ENCODE data around the gene SLC38A8. TPM values are rescaled to one million over a fixed set of nuclear protein-coding genes. Genes with fewer than 3 reads are reported as not detected.

Gene SLC38A8
- total RNA-seq, 3 donors from 2014 or later: not detected

DNA sequence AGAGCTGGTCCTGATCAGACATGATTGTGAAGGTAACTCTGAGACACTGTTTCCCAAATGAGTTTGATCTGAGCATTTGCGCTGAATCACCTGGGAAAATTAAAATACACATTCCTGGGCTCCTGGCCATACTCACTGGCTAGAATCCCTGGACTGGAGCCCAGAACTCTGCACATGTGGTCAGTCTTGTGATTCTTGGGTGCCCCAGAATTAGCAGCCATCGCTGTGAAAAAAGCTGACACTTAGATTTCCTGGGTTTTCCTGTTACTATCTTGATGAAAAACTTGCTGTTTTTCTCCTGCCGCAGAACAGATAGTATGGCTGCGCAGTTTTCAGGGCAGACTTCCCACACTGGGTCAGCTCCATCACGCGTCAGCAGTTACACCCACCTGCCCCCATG, 50.0 kb downstream of the SLC38A8 start:
- no peaks in the 10 kb centered on the region for H3K9me3 ChIP-seq
- H3K27me3 ChIP-seq: peaks cover 0 to 4% of the 10 kb centered on the region in 2 donors
- peak overlapping the region in 1 of 2 donors; percentile 25 for H3K27ac ChIP-seq
- TF ChIP-seq POLR2A (IDR thresholded peaks at IDR 0.05) (no peak), POLR2AphosphoS5 (IDR thresholded peaks at IDR 0.05) (peak in 1 of 3 donors; percentile 39)
- H3K4me1 ChIP-seq: peaks cover 0 to 5% of the 10 kb centered on the region in 2 donors
- DNase-seq (ENCODE audit: low spot score in 2 of 2): peak in 1 of 2 donors; percentile 51
- H3K4me3 ChIP-seq: no peak overlapping the region
- no peaks in the 10 kb centered on the region for H3K36me3 ChIP-seq
- intact Hi-C loops (cut with DNase I; ENCODE audit: low total_unique reads): no loop called here

DNA sequence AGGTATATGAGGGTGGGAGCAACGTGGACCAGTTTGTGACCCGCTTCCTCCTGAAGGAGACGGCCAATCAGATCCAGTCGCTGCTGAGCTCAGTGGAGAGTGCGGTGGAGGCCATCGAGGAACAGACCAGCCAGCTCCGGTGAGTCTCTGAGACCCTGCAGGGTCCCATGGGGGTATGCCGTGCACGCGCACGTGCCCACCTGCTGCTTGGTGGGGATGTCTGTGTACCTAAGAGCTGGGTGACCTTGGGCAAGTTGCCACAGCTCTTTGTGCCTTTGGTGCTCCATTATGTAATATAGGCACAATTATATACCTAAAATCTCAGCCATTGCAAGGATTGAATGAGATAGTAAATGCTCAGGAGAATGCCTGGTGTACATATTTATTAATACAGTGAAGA, 52.1 kb downstream of the SLC38A8 start:
- TF ChIP-seq, protein P1, sequence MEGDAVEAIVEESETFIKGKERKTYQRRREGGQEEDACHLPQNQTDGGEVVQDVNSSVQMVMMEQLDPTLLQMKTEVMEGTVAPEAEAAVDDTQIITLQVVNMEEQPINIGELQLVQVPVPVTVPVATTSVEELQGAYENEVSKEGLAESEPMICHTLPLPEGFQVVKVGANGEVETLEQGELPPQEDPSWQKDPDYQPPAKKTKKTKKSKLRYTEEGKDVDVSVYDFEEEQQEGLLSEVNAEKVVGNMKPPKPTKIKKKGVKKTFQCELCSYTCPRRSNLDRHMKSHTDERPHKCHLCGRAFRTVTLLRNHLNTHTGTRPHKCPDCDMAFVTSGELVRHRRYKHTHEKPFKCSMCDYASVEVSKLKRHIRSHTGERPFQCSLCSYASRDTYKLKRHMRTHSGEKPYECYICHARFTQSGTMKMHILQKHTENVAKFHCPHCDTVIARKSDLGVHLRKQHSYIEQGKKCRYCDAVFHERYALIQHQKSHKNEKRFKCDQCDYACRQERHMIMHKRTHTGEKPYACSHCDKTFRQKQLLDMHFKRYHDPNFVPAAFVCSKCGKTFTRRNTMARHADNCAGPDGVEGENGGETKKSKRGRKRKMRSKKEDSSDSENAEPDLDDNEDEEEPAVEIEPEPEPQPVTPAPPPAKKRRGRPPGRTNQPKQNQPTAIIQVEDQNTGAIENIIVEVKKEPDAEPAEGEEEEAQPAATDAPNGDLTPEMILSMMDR (IDR thresholded peaks at IDR 0.05): no peak
- H3K27me3 ChIP-seq: no peaks in the 10 kb centered on the region
- DNase-seq (ENCODE audit: low spot score in 2 of 2): no peak
- intact Hi-C loops (cut with DNase I; ENCODE audit: low total_unique reads): no loop called here
- no peaks in the 10 kb centered on the region for H3K36me3 ChIP-seq
- no peak overlapping the region for H3K27ac ChIP-seq
- no peaks in the 10 kb centered on the region for H3K9me3 ChIP-seq
- H3K4me1 ChIP-seq: peaks cover 0 to 5% of the 10 kb centered on the region in 2 donors
- H3K4me3 ChIP-seq: no peak overlapping the region

DNA sequence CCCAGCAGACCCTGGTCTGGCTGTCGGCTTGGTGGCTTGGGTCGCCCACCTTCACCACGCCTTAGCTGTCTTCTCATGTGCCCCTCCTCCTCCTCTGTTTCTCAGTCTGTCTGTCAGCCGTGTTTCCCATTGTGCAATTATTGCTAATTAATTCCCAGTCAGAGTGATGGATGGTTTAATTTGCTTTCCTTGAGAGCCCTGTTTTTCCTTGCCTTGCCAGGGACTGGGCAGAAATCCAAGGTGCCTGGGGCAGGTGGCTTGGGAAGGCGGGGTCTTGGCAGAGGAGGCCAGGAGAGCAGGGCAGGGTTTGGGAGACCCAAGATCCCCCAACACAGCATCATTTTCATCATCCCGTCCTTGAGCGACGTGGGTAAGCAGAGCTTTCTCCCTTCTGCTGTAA, 53.3 kb downstream of the SLC38A8 start:
- no peaks in the 10 kb centered on the region for H3K36me3 ChIP-seq
- H3K4me3 ChIP-seq: no peak overlapping the region
- peak in 1 of 2 donors; percentile 31 for DNase-seq (ENCODE audit: low spot score in 2 of 2)
- peaks cover 0 to 5% of the 10 kb centered on the region in 2 donors for H3K4me1 ChIP-seq
- H3K27ac ChIP-seq: no peak overlapping the region
- no peaks in the 10 kb centered on the region for H3K27me3 ChIP-seq
- intact Hi-C loops (cut with DNase I; ENCODE audit: low total_unique reads): no loop called here
- no peak for TF ChIP-seq POLR2A (IDR thresholded peaks at IDR 0.05)
- TF ChIP-seq, protein P1 (IDR thresholded peaks at IDR 0.05): no peak
- no peak for TF ChIP-seq POLR2AphosphoS5 (IDR thresholded peaks at IDR 0.05)
- H3K9me3 ChIP-seq: no peaks in the 10 kb centered on the region

DNA sequence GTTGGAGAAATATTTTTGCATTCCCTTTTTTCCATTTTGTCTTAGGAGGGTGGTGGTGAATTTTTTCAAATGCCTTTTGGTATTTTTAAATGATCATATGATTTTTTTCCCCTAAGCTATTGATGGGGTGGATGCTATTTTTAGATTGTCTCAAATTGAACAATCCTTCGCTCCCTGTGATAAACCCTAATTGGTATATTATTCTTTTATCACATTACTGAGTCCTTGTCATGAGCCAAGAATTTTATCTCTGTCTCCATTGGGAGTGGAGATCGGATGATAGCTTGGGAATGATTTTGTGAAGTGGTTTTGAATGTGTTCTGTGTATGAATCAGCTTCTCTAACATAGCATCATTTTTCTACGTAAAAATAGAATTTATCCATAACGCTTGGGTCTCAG, 59.1 kb downstream of the SLC38A8 start:
- Histone ChIP-seq H3K4me1 (no peaks in the 10 kb centered on the region), H3K4me3 (no peak overlapping the region), H3K36me3 (no peaks in the 10 kb centered on the region), H3K27ac (no peak overlapping the region), H3K27me3 (no peaks in the 10 kb centered on the region), H3K9me3 (peaks cover 0 to 2% of the 10 kb centered on the region in 2 donors)
- intact Hi-C loops (cut with DNase I; ENCODE audit: low total_unique reads): no loop called here
- TF ChIP-seq, protein P1 (IDR thresholded peaks at IDR 0.05): no peak
- TF ChIP-seq POLR2AphosphoS5 (IDR thresholded peaks at IDR 0.05): no peak
- TF ChIP-seq POLR2A (IDR thresholded peaks at IDR 0.05): no peak
- no peak for DNase-seq (ENCODE audit: low spot score in 2 of 2)

DNA sequence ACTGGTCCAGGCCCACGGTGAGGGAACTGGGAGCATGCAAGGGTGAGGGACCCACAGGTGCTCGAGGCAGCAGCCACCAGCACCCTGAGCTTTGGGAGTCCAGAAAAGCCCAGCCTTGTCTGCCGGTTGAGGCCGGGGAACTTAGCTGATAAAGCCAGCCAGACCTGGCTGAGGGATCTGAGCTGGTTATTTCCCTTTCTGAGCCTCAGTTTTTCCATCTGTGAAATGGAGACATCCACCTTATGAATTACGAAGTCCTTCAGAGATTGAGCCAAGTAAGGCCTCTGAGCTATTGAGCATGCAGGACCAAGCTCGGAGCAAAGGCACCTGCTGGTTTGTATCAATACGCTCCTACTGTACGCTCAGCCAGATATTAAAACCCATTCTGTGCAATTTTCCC, 60.8 kb downstream of the SLC38A8 start:
- TF ChIP-seq POLR2A (IDR thresholded peaks at IDR 0.05): no peak
- TF ChIP-seq, protein P1 (IDR thresholded peaks at IDR 0.05): no peak
- no peak for TF ChIP-seq POLR2AphosphoS5 (IDR thresholded peaks at IDR 0.05)
- DNase-seq (ENCODE audit: low spot score in 2 of 2): no peak
- intact Hi-C loops (cut with DNase I; ENCODE audit: low total_unique reads): no loop called here

DNA sequence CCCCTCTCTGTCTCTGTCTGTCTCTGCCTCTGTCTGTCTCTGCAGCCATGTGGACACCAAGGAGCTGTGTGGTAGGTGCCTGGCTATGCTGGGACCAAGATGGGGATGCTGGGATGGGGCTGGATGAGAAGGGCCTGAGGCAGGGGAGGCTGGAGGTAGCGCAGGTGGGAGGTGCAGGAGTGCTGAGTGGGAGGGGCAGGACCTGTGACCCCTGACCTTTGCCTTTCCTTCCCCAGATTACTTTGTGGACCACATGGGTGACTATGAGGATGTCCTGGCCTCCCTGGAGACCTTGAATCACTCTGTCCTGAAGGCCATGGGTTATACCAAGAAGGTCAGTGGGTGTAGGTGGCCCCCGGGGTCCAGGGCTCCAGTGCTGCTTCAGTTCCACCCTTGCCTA, 61.8 kb downstream of the SLC38A8 start:
- H3K27me3 ChIP-seq: no peaks in the 10 kb centered on the region
- no peak overlapping the region for H3K27ac ChIP-seq
- H3K4me1 ChIP-seq: no peaks in the 10 kb centered on the region
- H3K36me3 ChIP-seq: no peaks in the 10 kb centered on the region
- intact Hi-C loops (cut with DNase I; ENCODE audit: low total_unique reads): no loop called here
- peaks cover 0 to 7% of the 10 kb centered on the region in 2 donors for H3K9me3 ChIP-seq
- DNase-seq (ENCODE audit: low spot score in 2 of 2): no peak
- TF ChIP-seq POLR2AphosphoS5 (IDR thresholded peaks at IDR 0.05) (no peak), POLR2A (IDR thresholded peaks at IDR 0.05) (no peak)
- TF ChIP-seq, protein P1 (IDR thresholded peaks at IDR 0.05): no peak
- H3K4me3 ChIP-seq: no peak overlapping the region

More for the DNA sequence above, 60.8 kb downstream of the SLC38A8 start:
- no peaks in the 10 kb centered on the region for H3K36me3 ChIP-seq
- H3K4me1 ChIP-seq: no peaks in the 10 kb centered on the region
- peaks cover 0 to 7% of the 10 kb centered on the region in 2 donors for H3K9me3 ChIP-seq
- H3K27ac ChIP-seq: no peak overlapping the region
- no peak overlapping the region for H3K4me3 ChIP-seq
- H3K27me3 ChIP-seq: no peaks in the 10 kb centered on the region
